Measurements from ENCODE around the gene TMEM203.
A peak's percentile ranks its signal among the peaks of the same experiment; 100 is the strongest.

The TMEM203 gene

GRCh38 chr9:137228968-137229896, 23.8 kb upstream of the TMEM203 start:
- DNase-seq: no peak

- DNase-seq: no peak
Observed at GRCh38 chr9:137228506-137228967, 23.1 kb upstream of the TMEM203 start.

DNA sequence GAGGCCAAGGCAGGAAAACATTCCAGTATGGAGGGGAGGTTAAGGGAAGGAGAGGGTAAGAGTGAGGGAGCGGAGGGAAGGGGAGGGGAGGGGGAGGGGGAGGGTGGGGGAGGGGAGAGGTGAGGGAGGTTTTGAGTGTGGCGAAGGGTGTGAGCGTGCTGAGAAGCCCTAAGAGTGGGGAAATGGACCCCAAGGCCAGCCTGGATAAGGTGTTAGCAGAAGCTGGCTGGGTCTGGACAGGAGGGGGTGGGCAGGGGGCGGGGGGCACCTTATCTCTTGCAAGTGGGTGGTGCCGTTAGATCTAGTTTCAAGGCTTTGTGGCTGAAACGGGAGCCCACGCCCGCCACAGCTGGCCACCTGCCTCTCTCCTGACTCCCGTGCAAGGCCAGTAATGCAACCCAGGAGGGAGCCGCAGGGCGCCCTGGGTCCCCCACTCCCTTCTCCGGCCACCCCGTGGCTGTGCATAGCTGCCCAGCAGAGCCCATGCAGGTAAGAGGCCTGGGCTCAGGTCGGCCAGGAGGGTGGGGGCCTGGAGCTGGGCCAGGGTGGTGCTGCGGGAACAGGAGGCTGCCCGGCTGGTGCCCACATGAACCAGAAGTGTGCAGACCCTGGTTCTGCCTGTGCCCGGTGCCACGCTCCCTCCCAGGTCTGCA, 22.5 kb upstream of the TMEM203 start:
- DNase-seq: no peak

DNA sequence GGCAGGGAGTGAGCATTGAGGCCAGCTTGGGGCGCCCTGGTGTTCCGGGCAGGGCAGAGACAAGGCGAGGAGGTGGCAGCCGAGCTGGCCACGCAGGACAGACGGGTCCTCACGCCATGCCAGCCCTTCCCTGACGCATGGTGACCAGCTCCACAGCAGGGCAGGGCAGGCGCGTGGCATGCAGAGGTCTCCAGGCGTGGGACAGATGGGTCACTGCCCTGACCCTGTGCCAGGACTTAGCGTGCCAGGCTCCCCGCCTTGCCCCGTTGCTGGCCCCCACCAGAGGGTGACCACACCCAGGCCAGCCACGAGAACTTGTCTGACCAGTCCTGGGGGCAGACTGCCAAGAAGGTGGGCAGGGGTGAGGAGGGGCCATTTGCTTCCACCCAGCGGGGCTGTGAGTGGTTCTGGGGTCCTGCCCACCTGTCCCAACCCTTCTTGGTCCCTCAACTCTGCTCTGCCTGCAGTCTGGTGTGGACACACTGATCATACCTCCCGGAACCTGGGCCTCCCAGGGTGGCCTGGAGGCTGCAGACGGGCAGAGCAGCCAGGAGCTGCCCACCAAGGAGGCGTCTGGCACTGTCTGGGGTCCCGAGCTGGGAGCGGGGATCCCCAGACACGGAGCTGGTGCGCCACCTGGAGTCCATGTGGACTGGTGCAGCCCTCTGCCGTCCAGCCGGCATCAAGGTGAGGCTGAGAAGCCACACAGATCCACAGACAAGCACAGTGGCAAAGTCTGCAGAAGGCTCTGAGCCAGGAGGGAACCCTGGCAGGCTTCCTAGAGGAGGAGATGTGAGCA, 21.8 kb upstream of the TMEM203 start, which contains the start of gene RNF224:
Gene RNF224 (plus strand): TSS at position 449 of the 799 bp plus-strand sequence. CDS start 834 bp downstream, outside the sequence.
- peak; percentile 79 for DNase-seq

DNA sequence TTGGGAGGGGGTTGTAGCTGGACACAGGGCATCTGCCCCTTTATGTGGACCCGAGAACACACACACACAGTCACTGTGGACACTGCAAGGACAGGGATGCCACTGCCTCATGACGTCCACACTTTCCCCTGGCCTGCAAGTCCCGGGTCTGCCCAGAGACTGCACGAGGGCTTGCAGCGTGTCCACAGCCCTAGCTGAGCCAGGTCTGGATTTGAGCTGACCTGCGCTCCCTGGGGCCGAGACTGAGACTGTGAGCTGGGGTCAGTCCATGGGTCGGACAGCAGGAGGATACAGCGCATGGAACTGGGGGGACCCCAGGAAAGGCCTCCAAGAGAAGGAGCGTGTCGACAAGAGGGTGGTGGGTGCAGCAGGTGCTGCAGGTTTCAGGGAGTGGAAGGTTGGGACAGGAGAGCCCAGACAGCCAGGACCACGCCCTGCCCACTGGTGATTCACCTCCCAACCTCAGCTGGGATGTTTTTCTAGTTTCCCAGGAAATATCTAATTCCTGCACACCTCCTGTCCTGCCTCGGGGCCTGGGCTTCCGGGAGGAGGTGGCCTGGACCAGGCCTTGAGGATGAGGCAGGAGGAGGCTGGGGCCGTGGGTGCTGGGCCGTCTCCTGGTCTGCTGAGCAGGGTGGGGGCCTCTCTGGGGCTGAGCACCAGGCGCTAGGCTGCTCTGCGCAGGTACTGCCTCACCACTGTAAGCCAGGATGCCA, 21.0 kb upstream of the TMEM203 start:
- no peak for DNase-seq

GRCh38 chr9:137225699-137226331, 20.4 kb upstream of the TMEM203 start:
- no peak for DNase-seq

DNA sequence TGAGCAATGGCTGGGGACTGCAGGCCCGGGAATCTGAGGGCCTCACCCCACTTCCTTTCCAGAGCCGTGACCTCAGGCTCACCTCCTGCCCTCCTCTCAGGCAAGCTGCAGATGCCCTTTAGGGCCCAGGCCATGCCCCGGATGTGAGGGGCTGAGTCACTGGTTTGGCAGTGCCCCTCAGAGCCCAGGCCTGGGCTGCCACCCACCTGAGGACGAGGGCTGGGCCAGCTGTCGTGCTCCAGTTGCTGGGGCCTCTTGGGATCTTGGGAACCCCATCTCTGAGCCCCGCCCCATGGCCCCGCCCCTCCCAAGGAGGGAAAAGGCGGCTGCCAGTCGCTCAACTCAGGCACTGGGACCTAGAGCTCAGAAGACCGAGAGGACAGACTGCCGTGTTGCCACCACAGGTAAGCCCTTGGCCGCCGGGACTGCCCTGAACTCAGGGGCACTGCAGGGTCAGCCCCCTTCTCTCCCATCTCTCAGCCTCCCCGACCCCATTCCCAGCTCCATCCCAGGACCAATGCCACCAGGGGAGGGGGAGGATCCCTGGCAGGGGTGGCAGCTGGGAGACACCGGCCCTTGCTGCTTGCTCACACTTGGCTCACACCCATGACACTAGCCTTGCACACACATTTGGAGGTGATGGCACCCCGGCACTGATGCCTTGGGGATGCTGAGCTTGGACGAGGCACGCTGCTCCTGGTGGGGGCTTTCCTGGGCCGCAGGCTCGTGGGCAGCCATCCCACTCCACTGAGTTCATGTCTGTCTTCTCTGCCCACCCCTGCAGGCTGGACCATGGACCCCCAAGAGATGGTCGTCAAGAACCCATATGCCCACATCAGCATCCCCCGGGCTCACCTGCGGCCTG, 19.6 kb upstream of the TMEM203 start, which contains the start of gene CYSRT1:
Gene CYSRT1 (plus strand): TSS at position 345 of the 865 bp plus-strand sequence. CDS start 448 bp downstream, at position 793.
- no peak for DNase-seq

DNA sequence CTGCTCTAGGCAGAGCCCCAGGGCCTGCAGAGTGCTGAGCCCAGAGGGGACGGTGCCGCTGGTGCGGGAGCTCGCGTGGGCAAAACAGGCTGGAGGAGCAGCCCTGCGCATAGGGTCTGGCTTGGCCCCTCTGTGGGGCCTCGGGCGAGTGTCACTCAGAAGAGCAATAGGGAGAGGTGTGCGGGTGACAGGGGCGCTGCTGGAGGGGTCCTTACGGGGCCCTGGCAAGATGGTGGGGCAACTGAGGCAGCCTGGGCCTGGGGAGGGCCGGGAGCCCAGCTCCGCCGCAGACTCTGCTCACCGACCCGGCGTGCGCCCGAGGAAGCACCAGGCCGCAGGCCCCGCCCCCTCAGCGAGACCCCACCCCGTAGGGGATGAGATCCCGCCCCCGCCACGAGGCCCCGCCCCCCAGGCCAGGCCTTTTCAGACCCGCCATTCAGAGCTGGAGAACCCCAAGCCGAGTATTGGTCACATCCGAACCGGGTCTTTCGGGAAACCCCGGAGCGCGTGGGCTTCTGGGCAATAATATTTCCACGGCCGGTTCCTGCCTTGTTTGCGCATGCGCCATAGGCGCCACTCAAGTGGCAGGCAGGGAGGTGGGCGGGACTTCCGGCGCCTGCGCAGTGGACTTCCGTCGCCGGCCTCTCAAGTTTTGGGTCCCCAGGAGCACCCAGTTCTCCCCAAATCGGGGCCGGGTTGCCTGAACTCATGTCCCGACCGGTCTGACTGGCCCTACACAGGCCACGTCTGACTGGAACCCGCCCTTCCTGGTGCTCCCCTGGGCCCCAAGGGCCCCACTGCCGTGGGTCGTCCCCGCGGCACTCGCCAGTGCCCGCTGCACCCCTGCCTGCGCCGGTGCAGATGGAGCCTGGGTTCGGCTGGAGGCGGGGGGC, 17.9 kb upstream of the TMEM203 start:
- peak; percentile 99 for DNase-seq

DNA sequence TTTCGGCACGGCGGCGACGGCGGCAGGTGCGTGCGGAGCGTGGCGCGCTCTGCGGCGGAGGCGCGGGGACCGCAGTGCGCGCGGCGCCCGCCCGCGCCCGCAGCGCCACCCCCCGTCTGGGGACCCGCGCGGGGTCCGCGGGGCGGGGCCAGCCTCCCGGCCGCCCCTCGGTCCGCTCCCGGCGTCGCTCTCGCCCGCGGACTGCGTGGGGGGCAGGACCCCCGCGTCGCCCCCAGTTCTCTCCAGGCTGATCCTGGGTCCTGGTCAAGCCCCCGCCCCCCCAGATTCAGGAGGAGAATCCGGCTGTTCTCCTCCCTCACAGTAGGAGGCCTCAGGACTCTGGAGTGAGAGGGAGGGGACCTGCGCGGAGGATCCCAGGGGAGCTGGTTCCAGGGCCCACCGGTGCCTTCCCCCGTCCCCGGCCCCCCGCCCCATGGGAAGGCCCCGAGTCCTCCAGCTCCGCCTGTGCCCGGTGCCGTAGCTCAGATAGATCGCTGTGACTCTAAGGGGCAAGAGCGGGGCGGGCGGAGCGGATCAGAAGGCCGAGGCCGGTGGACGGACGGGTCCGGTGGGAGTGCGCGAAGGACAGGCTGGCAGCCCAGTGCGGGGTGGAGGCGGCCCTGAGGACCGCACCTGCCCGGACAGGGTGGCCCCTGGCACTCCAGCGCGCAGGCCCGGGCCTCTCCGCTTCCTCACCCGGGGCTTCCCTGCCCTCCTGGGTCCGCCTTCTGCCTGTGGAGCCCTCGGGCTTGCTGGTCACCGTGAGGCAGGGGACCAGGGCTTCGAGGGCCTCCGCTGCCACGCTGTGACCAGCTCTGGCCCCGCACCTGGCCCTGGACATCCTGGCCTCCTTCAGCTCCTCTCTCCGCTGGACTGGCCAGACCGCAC, 17.0 kb upstream of the TMEM203 start, which contains the start of gene RNF208:
Gene RNF208 (minus strand): TSS at position 51 of the 888 bp plus-strand sequence. CDS start 1,028 bp downstream, outside the sequence.
- no peak for DNase-seq

DNA sequence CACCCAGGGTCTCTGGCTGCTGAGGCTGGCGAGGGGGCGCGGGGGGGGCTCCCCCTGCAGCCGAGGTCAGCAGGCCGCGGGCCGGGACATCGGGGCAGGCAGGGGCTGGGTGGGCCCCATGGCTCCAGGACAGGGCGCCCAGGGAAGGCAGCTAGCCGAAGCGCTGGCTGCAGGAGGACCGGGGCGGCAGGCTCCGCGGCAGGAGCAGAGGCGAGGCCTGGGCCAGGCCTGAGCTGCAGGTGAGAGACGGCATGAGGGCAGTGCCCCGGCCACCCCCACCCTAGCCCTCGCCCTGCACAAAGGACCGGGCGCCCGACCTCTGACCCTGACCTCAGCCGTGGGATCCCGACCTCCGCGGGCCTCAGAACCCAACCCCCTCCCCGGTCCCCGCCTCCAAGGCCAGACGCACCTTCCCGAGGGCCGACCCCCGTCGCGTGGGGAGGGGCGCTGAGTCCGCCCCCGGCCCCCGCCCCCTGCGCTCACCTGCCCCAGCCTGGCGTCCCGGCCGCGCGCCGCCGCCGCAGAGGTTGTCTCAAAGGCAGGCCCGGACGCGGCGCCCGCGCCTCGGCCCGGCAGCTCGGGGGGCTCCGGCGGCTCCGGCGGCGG, 16.2 kb upstream of the TMEM203 start:
- no peak for DNase-seq

GRCh38 chr9:137221095-137221505, 15.7 kb upstream of the TMEM203 start:
- no peak for DNase-seq

GRCh38 chr9:137220317-137221094, 15.1 kb upstream of the TMEM203 start:
- DNase-seq: no peak

GRCh38 chr9:137219757-137220316, 14.4 kb upstream of the TMEM203 start:
- DNase-seq: no peak

- DNase-seq: no peak
Observed at GRCh38 chr9:137218754-137219271, 13.4 kb upstream of the TMEM203 start.

GRCh38 chr9:137218212-137218753, 12.8 kb upstream of the TMEM203 start:
- no peak for DNase-seq

Data from CD4-positive, alpha-beta T cell treated with Interferon gamma for 1 hour (primary cell).